Measurements from ENCODE around the gene INTS1.

Gene INTS1

GRCh38 chr7:1508277-1508758, 4.1 kb upstream of the INTS1 start:
- no peak for DNase-seq (ENCODE audit: low read depth in 2 of 2)

- DNase-seq (ENCODE audit: low read depth in 2 of 2): no peak
These were observed 1.8 kb upstream of the INTS1 start for GRCh38 chr7:1505731-1506550.

- DNase-seq (ENCODE audit: low read depth in 2 of 2): no peak
These were observed 799 bp downstream of the INTS1 start for GRCh38 chr7:1503390-1503789.

GRCh38 chr7:1502845-1503244, 1.3 kb downstream of the INTS1 start:
- DNase-seq (ENCODE audit: low read depth in 2 of 2): no peak

GRCh38 chr7:1501487-1502270, 2.5 kb downstream of the INTS1 start:
- DNase-seq (ENCODE audit: low read depth in 2 of 2): no peak

DNA sequence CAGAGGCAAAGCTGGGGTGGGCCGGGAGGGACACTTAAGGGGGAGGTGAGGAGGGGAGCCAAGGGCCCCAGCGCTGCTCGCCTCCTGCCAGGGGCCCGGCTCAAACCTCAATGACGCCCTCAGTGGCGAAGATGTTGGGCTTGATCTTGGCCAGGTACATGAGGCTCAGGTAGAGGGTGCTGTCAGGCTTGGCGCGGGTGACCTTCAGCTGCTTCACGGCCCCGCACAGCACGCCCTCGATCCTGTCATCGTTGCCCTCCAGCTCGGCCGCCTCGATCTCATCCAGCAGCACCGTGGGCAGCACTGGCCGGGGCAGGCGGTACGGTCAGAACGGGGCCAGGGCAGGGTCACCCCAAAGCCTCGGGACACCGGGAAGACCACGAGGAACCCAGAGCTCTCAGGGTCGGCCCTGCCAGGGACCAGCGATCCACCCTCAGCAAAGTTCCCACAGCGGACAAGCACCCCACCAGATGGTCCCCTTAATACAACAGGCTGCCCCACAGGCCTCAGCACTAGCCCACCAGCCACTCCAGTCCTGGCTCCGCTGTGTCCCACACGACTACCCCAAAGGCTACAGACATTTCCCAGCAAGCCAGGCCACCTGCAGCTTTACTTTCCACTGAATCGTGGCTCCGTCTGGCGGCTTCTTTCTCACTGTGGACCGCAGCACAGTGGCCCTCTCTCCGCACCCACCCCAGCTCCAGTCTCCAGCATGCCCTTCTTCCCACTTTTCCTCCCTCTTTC, 4.0 kb downstream of the INTS1 start:
- DNase-seq (ENCODE audit: low read depth in 2 of 2): no peak

DNA sequence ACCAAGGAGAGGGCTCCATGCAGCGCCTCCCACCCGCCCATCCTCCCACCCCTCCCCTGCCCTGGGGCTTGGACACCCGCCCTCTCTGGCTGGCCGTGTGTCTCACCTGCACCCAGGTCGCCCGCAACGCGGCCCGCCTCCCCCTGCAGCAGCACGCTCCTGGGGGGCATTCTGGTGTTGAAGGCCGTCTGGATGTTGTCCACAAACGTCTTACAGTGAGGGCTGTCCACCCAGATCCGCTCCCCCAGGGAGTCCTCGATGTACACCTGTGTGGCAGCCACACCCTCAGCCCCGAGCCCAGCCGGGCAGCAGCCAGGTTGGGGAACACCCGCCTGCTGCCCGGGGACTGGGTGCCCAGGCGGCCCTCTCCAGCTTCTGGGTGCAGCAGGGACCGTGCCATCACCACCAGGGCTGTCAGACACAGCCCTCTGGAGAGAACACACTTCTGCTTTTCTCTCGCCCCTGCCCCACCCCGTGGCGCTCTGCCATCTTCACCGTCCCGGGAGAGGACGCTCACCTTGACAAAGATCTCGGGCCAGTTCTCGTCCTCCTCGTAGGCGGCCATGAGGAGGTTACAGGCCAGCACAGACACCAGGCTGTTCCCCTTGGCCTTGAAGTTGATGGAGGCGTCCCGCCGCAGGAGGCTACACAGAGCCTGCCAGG, 4.7 kb downstream of the INTS1 start:
- no peak for DNase-seq (ENCODE audit: low read depth in 2 of 2)

DNA sequence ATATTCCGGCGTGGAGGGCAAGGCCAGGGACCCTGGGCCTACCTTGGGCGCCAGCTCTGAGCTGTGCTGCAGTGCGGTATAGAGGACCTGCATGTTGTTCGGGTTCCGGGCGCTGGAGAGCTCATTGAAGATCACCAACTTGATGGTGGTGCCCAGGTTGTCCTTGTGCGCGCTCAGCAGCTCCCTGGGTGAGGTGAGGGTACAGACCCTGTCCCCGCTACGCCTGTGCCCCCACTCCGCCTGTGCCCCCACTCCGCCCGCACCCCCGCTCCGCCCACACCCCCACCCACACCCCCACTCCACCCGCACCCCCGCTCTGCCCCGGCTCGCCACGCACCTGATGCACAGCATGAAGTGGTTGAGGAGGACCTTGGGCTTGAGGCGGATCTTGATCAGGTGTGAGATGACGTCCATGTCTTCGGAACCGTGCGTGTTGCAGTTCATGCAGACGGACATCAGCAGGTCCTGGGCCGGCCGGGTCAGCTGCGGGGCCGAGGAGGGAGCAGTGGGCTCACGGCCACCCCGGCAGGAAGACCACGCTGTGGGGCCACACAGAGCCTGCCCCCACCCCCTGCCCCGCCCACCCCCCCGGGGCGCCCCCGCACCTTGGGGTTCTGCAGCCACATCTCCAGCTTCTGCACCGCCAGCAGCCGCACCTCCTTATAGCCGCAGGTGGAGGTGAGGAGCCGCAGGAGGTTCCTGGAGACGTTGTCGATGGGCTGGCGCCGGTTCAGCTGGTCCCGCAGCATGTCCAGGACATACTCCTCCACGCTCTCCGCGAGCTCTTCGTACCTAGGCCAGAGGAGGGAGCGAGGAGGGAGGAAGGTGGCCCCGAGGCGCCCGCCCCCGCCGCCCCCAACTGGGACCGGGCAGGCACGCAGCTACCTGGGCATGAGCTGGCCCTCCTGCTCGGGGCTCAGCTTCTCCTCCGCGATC, 5.6 kb downstream of the INTS1 start:
- DNase-seq (ENCODE audit: low read depth in 2 of 2): no peak

DNA sequence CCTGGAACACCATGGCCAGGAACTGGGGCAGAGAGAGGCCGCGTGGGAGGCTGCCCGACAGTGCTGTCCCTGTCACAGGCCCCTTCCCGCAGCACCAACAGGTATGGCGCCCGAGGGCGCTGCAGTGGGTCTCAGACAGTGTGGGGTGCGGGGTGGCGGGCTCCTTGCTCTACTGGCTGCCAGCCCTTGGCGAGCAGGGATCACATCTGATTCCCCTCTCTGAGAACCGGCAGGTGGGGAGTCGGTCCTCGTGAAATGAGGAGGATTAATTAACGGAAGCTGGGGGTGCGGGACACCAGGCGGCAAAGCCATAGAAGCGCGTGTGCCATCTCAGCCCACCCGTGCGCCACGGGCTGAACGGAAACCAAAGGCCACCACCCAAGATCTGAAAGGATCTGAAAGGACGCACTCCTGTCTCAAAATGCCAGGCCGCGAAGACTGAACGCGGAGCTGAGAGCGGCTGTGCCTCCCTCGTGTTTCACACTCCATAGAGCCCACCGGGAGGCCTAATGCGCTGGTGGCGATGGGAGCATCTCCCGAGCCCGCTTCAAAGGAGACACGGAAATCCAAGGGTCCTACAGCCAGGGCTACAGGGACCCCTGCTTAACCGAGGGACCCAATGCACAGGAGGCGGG, 6.8 kb downstream of the INTS1 start:
- no peak for DNase-seq (ENCODE audit: low read depth in 2 of 2)

DNA sequence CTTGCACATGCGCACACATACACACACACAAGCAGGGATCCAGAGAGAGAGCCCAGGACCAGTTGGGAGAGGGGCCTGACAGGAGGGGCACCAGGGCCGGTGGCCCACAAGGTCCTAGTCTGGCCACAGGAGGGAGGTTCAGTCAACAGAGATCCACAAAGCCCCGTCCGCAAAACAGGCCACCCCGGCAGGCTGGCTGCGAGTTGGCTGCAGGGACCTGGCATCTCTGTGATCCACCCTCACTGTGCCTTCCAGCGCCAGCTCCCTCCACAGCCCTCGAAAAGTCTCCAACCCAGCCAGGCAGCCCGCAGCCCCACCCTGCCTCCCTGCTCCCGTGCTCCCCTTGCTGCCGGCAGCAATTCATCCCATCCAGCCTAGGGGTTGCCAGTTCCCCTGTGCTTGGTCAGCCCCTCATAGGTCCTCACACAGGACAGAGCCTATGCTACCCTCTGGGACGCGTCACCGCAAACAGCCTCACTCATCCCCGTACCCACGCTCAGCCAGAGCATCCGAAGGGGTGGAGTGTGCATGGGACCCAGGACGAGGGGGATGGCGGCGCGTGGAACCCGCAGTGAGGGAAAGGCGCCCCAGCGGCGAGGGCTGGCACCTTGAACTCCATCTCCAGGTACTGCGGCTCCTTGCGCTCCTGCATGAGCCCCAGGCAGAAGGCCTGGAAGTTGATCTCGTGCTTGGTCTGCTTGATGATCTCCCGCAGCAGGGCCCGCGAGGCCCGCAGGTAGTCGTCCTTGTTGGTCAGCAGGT, 7.5 kb downstream of the INTS1 start:
- DNase-seq (ENCODE audit: low read depth in 2 of 2): no peak

DNA sequence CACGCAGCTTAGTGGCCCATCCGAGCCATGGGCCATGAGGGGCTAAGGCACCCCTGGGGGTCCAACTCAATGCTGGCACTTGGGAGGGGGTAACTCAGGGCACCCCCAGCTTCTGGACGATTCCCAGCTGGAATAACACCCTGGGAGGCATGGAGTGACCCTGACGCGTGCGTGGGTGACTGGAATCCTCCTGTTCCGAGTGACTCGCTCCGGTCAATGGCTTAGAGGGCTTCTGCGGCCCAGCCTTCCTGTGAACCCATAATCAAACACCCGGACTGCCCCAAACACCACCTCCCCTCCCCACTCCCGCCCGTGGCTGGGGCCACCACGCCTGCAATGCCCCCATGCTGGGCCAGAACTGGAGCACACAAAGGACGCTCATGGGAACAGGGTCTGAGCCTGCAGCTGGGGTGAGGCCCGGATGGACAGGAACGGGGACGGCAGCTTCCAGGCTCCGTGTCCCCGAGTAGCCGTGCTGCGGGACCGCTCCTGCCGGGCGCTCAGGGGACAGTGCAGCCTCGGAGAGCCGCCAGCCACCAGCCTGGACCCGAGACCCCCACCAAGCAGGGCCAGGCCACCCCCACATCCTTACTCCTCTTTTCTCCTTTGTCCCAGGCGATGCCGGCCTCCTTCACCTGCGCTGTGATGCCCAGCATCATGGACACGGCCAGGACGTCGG, 8.5 kb downstream of the INTS1 start:
- no peak for DNase-seq (ENCODE audit: low read depth in 2 of 2)

GRCh38 chr7:1494866-1495563, 9.2 kb downstream of the INTS1 start:
- DNase-seq (ENCODE audit: low read depth in 2 of 2): no peak

GRCh38 chr7:1494447-1494846, 9.7 kb downstream of the INTS1 start:
- DNase-seq (ENCODE audit: low read depth in 2 of 2): no peak

- no peak for DNase-seq (ENCODE audit: low read depth in 2 of 2)
These were observed 10.6 kb downstream of the INTS1 start for GRCh38 chr7:1493571-1493970.

GRCh38 chr7:1493129-1493528, 11.1 kb downstream of the INTS1 start:
- no peak for DNase-seq (ENCODE audit: low read depth in 2 of 2)

GRCh38 chr7:1492640-1493039, 11.5 kb downstream of the INTS1 start:
- no peak for DNase-seq (ENCODE audit: low read depth in 2 of 2)

DNA sequence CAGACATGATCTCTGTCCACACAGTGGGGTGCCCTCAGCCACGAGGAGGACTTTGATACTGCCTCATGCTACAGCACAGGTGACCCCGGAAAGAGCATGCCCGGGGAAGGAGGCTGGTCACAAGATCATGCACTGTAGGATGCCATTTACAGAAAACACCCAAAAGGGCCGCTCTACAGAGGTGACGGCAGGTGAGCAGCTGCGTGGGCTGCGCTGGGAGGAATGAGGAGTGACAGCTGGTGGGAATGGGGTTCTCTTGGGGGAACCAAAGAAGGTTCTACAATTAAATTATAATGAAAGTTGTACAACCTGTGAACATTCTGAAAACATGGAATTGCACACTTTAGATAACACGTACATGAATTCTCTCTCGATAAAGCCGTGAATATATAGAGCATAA, 12.0 kb downstream of the INTS1 start:
- no peak for DNase-seq (ENCODE audit: low read depth in 2 of 2)

DNA sequence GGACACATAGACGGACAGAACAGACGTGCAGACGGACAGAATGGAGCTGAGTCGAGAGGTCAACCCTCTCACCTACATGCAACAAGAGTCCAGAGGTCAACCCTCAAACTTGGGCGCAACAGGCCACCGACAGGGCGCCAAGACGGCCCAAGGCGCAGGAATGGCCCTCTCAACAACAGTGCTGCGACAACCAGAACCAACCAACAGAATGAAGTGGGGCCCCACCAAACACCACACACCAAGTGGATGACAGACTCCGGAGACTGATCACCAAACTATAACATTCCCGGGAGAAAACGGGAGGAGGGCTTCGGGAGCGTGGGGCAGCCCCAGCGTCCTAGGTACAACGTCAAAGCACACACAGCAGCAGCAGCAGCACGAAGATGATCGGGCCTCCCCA, 13.4 kb downstream of the INTS1 start:
- DNase-seq (ENCODE audit: low read depth in 2 of 2): no peak
